ENCODE measurements around the gene MAP1LC3B.

MAP1LC3B gene

DNA sequence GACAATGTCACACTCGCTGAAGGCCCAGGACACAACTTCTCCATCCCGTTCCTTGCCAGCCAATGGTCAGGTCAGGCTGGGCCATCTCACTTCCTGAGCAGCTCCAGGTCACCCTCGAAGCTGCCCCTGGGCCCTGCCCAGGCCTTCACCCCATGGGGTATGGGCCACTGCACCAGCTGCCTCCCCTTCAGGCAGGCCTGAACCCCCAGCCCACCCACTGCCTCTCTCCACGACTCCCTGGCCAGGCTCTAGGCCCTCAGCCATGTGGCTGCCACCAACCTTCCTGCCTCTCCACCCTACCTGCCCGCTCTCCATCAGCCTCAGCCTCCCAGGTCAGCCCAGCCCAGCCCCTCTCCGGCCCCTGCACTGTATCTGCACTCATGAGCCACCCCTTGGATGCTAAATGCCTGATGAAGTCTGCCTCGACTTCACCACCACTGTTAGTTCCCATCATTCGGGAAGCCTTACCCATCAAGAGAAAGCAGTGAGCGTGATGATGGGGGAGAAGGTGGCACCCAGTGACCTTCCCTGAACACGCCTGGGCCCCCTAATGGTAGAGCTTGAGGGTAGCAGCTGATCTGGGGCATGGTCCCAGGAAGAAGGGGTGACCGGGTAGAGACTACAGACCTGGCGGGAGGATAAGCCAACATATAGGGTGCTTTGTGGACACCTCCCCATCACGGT is 44.1 kb upstream of the MAP1LC3B start:
- no peak for DNase-seq (ENCODE audit: insufficient read length, low spot score)
- TF ChIP-seq TAF1 (IDR thresholded peaks at IDR 0.05; ENCODE audit: low read depth, low read length), result no peak
- TF ChIP-seq POLR2A (IDR thresholded peaks at IDR 0.05; ENCODE audit: low read depth, low read length), result no peak
- no peak for TF ChIP-seq POU2F2 (IDR thresholded peaks at IDR 0.05; ENCODE audit: low read depth, low read length)
- TF ChIP-seq SPI1 (IDR thresholded peaks at IDR 0.05; ENCODE audit: low read depth, low read length), result no peak
- TF ChIP-seq POLR2AphosphoS5 (IDR thresholded peaks at IDR 0.05; ENCODE audit: low read depth, low read length), result no peak
- TF ChIP-seq PAX5 (IDR thresholded peaks at IDR 0.05; ENCODE audit: insufficient read depth, low read length, severe bottlenecking), result no peak
- FAIRE-seq, result no peak

DNA sequence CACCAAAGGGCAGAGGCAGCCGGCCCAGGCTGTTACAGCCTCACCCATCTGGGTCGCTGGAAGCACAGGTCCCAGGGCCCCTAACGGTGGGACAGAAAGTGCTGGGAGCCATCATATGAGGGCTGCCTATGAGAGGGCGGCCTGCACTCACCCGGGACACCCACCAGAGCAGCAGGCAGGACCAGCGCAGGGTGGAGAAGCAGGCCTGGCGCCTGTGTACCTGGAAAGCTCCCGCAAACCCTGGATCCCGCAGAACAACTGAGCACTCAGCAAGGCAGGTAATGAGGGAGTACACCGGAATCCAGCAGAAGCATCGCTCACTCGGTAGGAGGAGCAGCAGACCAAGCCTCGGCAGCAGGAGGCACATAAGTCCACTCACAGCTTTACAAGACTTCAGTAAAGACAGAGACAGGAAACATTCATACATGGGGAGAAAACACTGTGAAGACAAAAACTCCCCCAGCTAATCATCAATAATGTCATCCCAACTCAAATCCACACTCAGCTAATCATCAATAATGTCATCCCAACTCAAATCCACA is 43.4 kb upstream of the MAP1LC3B start:
- DNase-seq (ENCODE audit: insufficient read length, low spot score), result no peak
- TF ChIP-seq SPI1 (IDR thresholded peaks at IDR 0.05; ENCODE audit: low read depth, low read length) (no peak), POLR2AphosphoS5 (IDR thresholded peaks at IDR 0.05; ENCODE audit: low read depth, low read length) (no peak), POU2F2 (IDR thresholded peaks at IDR 0.05; ENCODE audit: low read depth, low read length) (no peak), POLR2A (IDR thresholded peaks at IDR 0.05; ENCODE audit: low read depth, low read length) (no peak), PAX5 (IDR thresholded peaks at IDR 0.05; ENCODE audit: insufficient read depth, low read length, severe bottlenecking) (no peak), TAF1 (IDR thresholded peaks at IDR 0.05; ENCODE audit: low read depth, low read length) (no peak)
- no peak for FAIRE-seq

DNA sequence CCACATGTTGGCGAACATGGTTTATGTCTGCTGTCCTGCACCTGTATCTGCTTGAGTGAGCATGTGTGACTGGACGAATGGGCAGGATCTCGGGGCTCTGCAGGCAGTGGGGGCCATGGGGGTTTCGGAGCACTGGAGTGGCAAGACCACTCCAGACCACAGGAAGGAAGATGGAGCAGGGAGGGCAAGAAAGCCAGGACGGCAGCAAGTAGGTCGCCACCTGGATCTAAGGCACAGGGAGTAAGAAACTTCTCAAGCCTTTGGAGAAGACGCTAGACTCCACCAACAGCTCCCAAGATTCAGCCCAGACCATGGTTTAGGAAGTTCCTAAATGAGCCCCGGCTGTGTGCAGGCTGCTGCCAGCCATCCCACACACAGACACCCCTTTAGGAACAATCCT is 42.1 kb upstream of the MAP1LC3B start:
- TF ChIP-seq POLR2AphosphoS5 (IDR thresholded peaks at IDR 0.05; ENCODE audit: low read depth, low read length), result no peak
- no peak for TF ChIP-seq SPI1 (IDR thresholded peaks at IDR 0.05; ENCODE audit: low read depth, low read length)
- TF ChIP-seq POU2F2 (IDR thresholded peaks at IDR 0.05; ENCODE audit: low read depth, low read length), result no peak
- no peak for TF ChIP-seq POLR2A (IDR thresholded peaks at IDR 0.05; ENCODE audit: low read depth, low read length)
- TF ChIP-seq PAX5 (IDR thresholded peaks at IDR 0.05; ENCODE audit: insufficient read depth, low read length, severe bottlenecking), result no peak
- TF ChIP-seq TAF1 (IDR thresholded peaks at IDR 0.05; ENCODE audit: low read depth, low read length), result no peak
- no peak for DNase-seq (ENCODE audit: insufficient read length, low spot score)
- no peak for FAIRE-seq

DNA sequence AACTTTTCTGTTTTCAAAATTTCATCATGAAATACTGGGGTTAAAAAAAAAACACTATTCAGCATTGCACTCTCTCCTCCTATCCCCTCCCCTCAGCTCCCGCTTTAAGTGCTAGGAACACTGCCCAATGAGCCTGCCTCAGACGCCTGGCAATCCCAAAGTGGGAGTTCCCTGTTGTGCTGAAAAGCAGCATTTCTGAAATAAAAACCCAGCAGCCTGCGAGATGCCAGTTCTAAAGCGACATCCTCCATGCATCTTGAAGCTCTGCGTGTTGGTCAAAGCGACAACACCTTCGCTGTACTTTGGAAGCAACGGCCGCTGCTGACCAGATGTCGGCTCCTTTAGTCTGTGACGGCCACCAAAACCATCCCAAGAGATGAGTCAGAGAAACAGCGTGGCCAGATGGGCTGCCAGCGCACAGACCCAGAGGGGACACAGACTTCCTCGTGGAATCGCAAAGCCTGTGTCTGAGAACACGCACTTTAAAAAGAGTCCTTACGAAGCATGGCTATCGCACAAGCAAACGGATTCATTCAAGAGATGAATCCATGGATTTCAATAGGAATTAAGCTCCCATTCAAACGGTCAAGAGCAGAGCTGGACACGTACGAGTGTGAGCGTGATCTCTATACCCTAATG is 41.3 kb upstream of the MAP1LC3B start:
- DNase-seq (ENCODE audit: insufficient read length, low spot score), result no peak
- TF ChIP-seq POLR2A (IDR thresholded peaks at IDR 0.05; ENCODE audit: low read depth, low read length) (no peak), POU2F2 (IDR thresholded peaks at IDR 0.05; ENCODE audit: low read depth, low read length) (no peak), TAF1 (IDR thresholded peaks at IDR 0.05; ENCODE audit: low read depth, low read length) (no peak), PAX5 (IDR thresholded peaks at IDR 0.05; ENCODE audit: insufficient read depth, low read length, severe bottlenecking) (no peak), POLR2AphosphoS5 (IDR thresholded peaks at IDR 0.05; ENCODE audit: low read depth, low read length) (no peak), SPI1 (IDR thresholded peaks at IDR 0.05; ENCODE audit: low read depth, low read length) (no peak)
- FAIRE-seq, result no peak

DNA sequence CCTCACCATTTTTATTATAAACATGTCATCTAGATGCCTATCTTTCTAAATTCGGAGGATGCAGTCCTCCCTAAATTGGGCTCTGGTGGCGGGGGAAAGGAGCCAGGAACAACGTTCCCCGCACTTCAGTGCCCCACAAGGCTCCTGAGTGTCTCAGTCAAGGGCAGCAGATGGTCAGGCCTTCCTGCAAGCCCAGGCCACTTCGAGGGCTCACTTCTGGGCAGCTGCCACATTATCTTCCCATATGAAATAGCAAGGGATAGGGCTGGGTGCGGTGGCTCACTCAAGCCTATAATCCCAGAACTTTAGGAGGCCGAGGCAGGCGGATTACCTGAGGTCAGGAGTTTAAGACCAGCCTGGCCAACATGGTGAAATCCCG is 40.8 kb upstream of the MAP1LC3B start:
- FAIRE-seq (no peak), DNase-seq (ENCODE audit: insufficient read length, low spot score) (no peak)
- TF ChIP-seq POLR2A (IDR thresholded peaks at IDR 0.05; ENCODE audit: low read depth, low read length) (no peak), POU2F2 (IDR thresholded peaks at IDR 0.05; ENCODE audit: low read depth, low read length) (no peak), POLR2AphosphoS5 (IDR thresholded peaks at IDR 0.05; ENCODE audit: low read depth, low read length) (no peak), TAF1 (IDR thresholded peaks at IDR 0.05; ENCODE audit: low read depth, low read length) (no peak), PAX5 (IDR thresholded peaks at IDR 0.05; ENCODE audit: insufficient read depth, low read length, severe bottlenecking) (no peak), SPI1 (IDR thresholded peaks at IDR 0.05; ENCODE audit: low read depth, low read length) (no peak)

DNA sequence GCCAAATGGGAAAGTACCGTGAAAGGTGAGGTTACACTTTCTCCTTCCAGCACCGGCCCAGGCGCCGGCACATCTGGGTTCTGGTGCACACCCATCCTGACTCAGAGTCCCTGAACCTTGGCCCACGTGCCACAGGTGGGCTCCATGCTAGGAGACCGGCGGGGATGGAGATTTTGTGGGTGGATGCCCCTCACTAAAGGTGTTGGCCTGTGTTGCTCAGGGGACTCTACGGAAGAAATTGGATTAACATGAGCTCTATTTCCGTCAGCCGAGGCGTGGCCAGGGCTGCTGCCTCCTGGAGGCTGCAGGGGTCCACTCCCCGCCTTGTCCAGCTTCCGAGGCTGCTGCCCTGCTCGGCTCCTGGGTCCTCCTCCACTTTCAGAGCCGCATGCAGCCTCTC is 39.3 kb upstream of the MAP1LC3B start:
- DNase-seq (ENCODE audit: insufficient read length, low spot score) (no peak), FAIRE-seq (no peak)
- TF ChIP-seq SPI1 (IDR thresholded peaks at IDR 0.05; ENCODE audit: low read depth, low read length), result no peak

DNA sequence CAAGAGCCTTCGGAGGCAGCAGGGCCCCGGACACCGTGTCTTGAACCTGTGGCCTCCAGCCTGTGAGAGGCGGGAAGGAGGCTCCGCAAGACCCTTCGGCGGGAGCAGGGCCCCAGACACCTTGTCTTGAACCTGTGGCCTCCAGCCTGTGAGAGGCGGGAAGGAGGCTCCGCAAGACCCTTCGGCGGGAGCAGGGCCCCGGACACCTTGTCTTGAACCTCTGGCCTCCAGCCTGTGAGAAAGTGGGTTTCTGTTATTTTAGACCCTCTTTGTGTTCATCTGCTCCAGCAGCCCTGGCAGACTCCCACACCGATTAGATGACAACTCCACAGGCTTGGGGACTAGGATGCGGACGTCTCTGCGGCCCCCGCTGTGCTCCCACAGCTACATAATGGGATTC is 38.5 kb upstream of the MAP1LC3B start:
- TF ChIP-seq TAF1 (IDR thresholded peaks at IDR 0.05; ENCODE audit: low read depth, low read length) (no peak), POLR2A (IDR thresholded peaks at IDR 0.05; ENCODE audit: low read depth, low read length) (no peak), POLR2AphosphoS5 (IDR thresholded peaks at IDR 0.05; ENCODE audit: low read depth, low read length) (no peak), POU2F2 (IDR thresholded peaks at IDR 0.05; ENCODE audit: low read depth, low read length) (no peak), SPI1 (IDR thresholded peaks at IDR 0.05; ENCODE audit: low read depth, low read length) (no peak), PAX5 (IDR thresholded peaks at IDR 0.05; ENCODE audit: insufficient read depth, low read length, severe bottlenecking) (no peak)
- FAIRE-seq, result no peak
- DNase-seq (ENCODE audit: insufficient read length, low spot score), result no peak

DNA sequence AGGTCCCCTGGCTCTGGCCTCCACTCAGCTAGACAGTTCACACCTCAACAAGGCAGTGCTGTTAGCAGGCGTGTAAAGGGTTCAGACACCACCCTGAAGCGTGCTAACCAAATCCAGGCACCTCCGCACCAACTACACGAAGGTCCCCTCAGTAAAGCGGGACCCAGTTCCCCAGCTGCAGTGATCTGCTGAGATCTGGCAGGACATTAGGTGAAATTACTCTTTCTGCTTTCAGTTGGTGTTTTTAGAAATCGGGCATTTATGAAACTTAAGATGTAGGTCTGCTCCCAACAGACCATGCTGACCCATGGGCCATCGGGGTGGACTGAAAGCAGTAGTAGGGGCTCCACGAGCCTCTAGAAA is 35.7 kb upstream of the MAP1LC3B start:
- FAIRE-seq (no peak), DNase-seq (ENCODE audit: insufficient read length, low spot score) (no peak)
- TF ChIP-seq TAF1 (IDR thresholded peaks at IDR 0.05; ENCODE audit: low read depth, low read length) (no peak), POU2F2 (IDR thresholded peaks at IDR 0.05; ENCODE audit: low read depth, low read length) (no peak), POLR2AphosphoS5 (IDR thresholded peaks at IDR 0.05; ENCODE audit: low read depth, low read length) (no peak), POLR2A (IDR thresholded peaks at IDR 0.05; ENCODE audit: low read depth, low read length) (no peak), SPI1 (IDR thresholded peaks at IDR 0.05; ENCODE audit: low read depth, low read length) (no peak), PAX5 (IDR thresholded peaks at IDR 0.05; ENCODE audit: insufficient read depth, low read length, severe bottlenecking) (no peak)

DNA sequence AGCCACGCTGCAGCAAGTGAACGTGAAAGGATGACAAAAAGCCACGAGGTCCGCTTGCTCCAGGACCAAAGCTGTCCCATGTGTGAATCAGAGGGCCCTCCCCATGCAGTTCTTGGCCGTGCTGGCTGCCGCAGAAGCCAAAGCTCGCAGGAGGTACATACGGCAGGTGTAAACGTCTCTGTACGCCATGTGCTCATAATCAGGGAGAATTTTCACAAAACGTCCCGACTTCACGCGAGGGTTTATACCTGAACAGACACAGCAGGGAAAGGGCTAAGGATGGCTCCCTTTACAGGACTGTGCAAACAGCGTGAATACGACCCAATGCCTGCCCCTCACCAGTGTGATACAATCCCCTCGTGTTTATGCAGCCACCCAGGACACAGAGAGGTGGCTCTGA is 33.9 kb upstream of the MAP1LC3B start:
- DNase-seq (ENCODE audit: insufficient read length, low spot score) (no peak), FAIRE-seq (no peak)
- no peak for TF ChIP-seq SPI1 (IDR thresholded peaks at IDR 0.05; ENCODE audit: low read depth, low read length)
- no peak for TF ChIP-seq POU2F2 (IDR thresholded peaks at IDR 0.05; ENCODE audit: low read depth, low read length)
- TF ChIP-seq PAX5 (IDR thresholded peaks at IDR 0.05; ENCODE audit: insufficient read depth, low read length, severe bottlenecking), result no peak
- TF ChIP-seq POLR2A (IDR thresholded peaks at IDR 0.05; ENCODE audit: low read depth, low read length), result no peak
- no peak for TF ChIP-seq POLR2AphosphoS5 (IDR thresholded peaks at IDR 0.05; ENCODE audit: low read depth, low read length)
- TF ChIP-seq TAF1 (IDR thresholded peaks at IDR 0.05; ENCODE audit: low read depth, low read length), result no peak

All from GM12891 (cell line).